Subcutaneous abdominal adipose tissue (tissue), 5 donors: Measurements from ENCODE around the gene CC2D1A.

ENCODE experiments used
- H3K27ac ChIP-seq: one replicate; pipeline ENCODE4 v1.7.0; 2013; ENCODE audit warnings: low read depth, mild to moderate bottlenecking, inconsistent platforms, low read length, moderate library complexity
- H3K27me3 ChIP-seq, 5 donors: one replicate each; pipeline ENCODE4 v1.7.0; 2013; ENCODE audit warnings: low read length in 5 of 5, inconsistent platforms in 1 of 5; ENCODE audit not compliant: control insufficient read depth in 5 of 5, insufficient read depth in 4 of 5
- H3K36me3 ChIP-seq, 5 donors: one replicate each; pipeline ENCODE4 v1.7.0; 2013; ENCODE audit warnings: low read length in 5 of 5; ENCODE audit not compliant: control insufficient read depth in 5 of 5, insufficient read depth in 5 of 5
- H3K4me1 ChIP-seq, 5 donors: one replicate each; pipeline ENCODE4 v1.7.0; 2013; ENCODE audit warnings: low read length in 5 of 5, mild to moderate bottlenecking in 3 of 5, moderate library complexity in 1 of 5; ENCODE audit not compliant: control insufficient read depth in 5 of 5, insufficient read depth in 5 of 5
- H3K4me3 ChIP-seq, 5 donors: one replicate each; pipeline ENCODE4 v1.7.0; 2013; ENCODE audit warnings: low read length in 5 of 5, low read depth in 1 of 5
- H3K9ac ChIP-seq, 5 donors: one replicate each; pipeline ENCODE4 v1.7.0; 2013; ENCODE audit warnings: low read length in 5 of 5, mild to moderate bottlenecking in 4 of 5, moderate library complexity in 3 of 5
- H3K9me3 ChIP-seq, 5 donors: one replicate each; pipeline ENCODE4 v1.7.0; 2013; ENCODE audit warnings: low read length in 5 of 5; ENCODE audit not compliant: control insufficient read depth in 5 of 5
- donor health status: healthy.
- donor health status: healthy.
- donor health status: healthy.
- donor health status: healthy.
- donor health status: healthy.

The CC2D1A gene

DNA sequence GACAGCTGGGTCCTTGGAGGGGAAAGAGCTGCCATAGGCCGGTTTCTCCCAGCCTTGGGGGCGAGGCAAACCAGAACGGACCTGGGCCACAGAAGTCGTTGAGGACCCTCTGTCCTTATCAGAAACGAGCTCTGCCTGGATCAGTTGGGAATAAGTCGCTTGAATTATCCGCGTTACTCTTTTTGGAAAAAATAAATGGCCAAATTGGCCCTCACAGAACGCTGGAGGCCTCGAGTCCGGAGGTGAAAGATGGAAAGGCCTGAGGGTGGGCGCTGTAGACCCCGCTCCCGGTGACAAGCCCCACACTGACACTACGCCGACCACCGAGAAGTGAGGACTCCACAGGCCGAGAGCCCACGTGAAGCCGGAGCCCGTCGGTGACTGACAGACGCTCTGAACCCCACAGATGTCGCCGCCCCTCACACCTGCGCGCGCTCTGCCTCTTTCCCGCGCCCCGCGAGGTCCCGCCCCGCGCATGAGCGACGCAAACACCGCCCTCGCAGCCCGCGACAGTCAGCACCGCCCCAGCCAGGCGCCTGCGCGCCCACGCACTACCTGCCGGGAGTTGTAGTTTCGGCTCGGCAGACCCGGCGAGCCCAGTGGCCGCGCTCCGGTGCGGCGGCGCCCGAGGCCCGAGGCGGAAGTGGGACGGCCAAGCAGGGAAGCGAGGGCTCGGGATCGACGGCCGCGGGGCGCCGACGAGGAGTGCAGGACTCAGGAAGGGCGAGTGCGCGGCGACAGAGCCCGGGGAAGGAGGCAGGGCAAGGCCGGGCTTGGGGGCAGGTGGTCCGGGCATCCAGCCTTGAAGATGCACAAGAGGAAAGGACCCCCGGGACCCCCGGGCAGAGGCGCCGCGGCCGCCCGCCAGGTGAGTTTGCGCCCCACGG lies at the start of gene CC2D1A, which contains the start of gene BRME1:
Gene CC2D1A (plus strand): TSS at position 568 of the 887 bp plus-strand sequence. CDS start 241 bp downstream, at position 809.
Gene BRME1 (minus strand): TSS at position 484 of the 887 bp plus-strand sequence. CDS start 1,225 bp downstream, outside the sequence.
- Histone ChIP-seq H3K4me1 (peaks cover 6 to 18% (median 15%) of the 10 kb centered on the region in 5 donors), H3K27ac (peak within 1 kb of the TSS; percentile 30), H3K36me3 (peaks cover 0 to 13% (median 7%) of the 10 kb centered on the region in 5 donors), H3K27me3 (no peaks in the 10 kb centered on the region), H3K4me3 (peak within 1 kb of the TSS; percentile 72 to 82 (median 80)), H3K9ac (peak within 1 kb of the TSS; percentile 81 to 92 (median 91)), H3K9me3 (no peaks in the 10 kb centered on the region)

DNA sequence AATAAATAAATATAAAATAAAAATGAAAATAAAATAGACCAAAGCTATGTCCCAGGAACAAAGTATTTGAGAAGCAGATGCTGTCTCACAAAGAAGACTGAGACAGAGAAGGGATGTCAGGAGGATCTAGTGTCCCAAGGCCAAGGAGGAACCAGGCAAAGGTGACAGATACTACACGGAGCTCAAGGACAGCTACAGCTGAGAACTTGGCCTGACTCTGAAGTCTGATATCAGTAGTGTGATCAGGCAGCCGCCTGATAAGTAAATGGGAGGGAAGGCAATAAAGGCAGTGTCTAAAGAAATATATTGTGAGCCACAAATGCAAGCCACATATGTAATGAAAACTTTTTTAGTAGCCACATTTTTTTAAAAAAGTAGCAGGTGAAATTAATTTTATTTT lies 49.5 kb upstream of the CC2D1A start:
- Histone ChIP-seq H3K27ac (no peak overlapping the region), H3K4me1 (peaks cover 5 to 10% (median 9%) of the 10 kb centered on the region in 5 donors), H3K27me3 (no peaks in the 10 kb centered on the region), H3K4me3 (no peak overlapping the region), H3K36me3 (no peaks in the 10 kb centered on the region), H3K9ac (no peak overlapping the region), H3K9me3 (no peaks in the 10 kb centered on the region)

DNA sequence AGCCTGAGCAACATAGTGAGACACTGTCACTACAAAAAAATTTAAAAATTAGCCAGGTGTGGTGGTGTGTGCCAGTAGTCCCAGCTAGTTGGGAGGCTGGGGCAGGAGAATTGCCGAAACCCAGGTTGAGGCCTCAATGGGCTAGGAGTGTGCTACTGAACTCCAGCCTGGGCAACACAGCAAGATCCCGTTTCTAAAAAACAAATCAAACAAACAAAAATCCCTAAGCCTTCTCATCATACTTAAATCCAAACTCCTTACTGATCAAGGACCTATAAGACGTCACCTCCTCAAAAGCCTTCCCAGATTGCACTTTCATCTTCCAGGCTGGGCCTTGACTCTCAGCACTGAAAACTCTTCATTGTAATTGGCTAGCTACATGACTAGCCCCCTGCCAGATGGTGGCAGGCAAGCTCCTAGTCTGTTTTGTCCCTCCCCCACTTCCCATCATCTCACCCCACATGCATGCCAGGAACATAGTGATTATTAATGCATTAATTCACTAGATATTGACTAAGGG lies 46.6 kb upstream of the CC2D1A start:
- Histone ChIP-seq H3K27me3 (peaks cover 0 to 4% (median 0%) of the 10 kb centered on the region in 5 donors), H3K27ac (no peak overlapping the region), H3K36me3 (no peaks in the 10 kb centered on the region), H3K9me3 (no peaks in the 10 kb centered on the region), H3K4me3 (no peak overlapping the region), H3K9ac (no peak overlapping the region), H3K4me1 (peaks cover 9 to 21% (median 14%) of the 10 kb centered on the region in 5 donors)

DNA sequence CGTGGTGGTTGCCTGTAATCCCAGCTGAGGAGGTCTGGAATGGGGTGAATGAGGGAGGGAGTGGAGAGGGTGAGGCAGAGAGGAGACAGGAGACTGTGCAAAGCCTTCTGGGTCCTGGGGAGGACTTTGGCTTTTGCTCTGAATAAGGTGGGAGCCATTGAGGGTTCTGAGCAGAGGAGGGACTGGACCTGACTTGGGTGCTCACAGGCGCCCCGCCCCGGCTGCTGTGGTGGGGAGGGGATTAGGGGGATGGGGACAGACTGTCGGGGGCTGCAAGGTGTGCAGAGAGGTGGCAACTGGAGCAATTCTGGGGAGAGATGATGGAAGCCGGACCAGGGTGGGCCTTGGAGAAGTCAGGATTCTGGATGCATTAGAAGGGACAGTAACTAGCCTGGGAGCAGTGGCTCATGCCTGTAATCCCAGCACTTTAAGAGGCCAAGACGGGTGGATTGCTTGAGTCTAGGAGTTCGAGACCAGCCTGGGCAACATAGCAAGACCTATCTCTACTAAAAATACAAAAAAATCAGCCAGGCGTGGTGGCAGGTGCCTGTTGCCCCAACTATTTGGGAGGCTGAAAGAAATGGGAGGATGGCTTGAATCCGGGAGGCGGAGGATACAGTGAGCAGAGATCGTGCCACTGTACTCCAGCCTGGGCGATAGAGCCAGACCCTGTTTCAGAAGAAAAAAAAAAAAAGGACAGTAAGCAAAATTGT lies 45.2 kb upstream of the CC2D1A start:
- Histone ChIP-seq H3K9ac (peak overlapping the region in 4 of 5 donors; percentile 71 to 100 (median 78)), H3K4me3 (peak overlapping the region in 4 of 5 donors; percentile 62 to 72 (median 66)), H3K36me3 (no peaks in the 10 kb centered on the region), H3K27me3 (peaks cover 0 to 4% (median 0%) of the 10 kb centered on the region in 5 donors), H3K9me3 (no peaks in the 10 kb centered on the region), H3K4me1 (peaks cover 9 to 26% (median 18%) of the 10 kb centered on the region in 5 donors), H3K27ac (peak overlapping the region; percentile 97)

DNA sequence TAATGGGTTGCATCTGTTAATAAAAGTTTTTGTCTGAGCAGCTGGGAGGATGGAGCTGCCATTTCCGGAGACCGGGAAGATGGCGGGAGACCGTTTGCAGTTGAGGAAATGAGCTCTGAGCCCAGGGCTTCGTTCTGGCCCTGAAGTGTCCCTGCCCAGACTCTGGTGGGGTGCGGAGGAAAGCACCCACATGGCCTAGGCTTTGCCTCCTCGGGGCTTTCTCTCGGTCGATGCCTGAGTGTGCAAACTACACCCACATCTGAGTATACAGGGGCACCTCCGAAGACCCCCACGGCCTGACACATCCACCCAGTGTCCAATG lies 44.6 kb upstream of the CC2D1A start:
- Histone ChIP-seq H3K27ac (peak overlapping the region; percentile 97), H3K9me3 (no peaks in the 10 kb centered on the region), H3K4me1 (peaks cover 9 to 30% (median 23%) of the 10 kb centered on the region in 5 donors), H3K4me3 (peak overlapping the region; percentile 44 to 72 (median 64)), H3K36me3 (no peaks in the 10 kb centered on the region), H3K27me3 (peaks cover 0 to 4% (median 0%) of the 10 kb centered on the region in 5 donors), H3K9ac (peak overlapping the region; percentile 71 to 100 (median 81))

DNA sequence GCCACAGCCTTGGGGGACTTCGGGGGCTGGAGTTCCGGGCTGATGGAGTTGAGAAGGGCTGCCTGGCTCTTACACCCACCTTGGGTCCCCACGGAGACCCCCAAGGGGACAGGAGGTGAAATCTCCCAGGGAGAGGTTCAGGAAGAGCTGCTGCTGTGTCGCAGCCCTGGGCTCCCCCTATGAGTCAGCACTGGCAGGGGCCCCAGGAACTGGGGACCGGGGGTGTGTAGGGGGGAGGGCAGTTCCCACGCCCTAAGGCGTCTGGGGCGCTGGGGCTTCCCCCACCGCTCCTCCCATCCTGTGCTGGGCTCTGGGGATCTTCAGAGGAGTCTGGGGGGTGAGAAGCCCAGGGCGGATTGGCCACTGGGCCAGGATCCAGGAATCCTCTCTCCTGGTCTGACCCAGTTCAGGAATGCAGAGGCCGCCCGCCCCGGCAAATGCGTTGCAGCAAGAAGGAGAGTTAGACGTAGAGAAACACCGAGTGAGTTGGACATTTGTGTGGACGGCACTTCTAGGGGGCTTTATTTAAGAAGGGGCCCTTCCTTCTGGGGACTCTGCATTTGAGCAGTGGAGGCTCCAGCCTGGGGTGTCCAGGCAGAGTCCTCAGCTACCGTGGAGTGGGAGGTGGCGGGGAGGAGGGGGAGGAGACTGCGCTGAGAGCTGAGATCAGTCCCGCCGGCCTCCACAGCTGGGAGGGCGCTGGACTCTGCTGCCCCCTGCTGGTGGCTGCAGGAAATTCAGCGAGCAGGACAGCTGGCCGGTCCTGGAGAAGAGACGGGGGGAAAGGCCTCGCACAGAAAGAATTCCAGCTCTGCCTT lies 44.1 kb upstream of the CC2D1A start:
- no peaks in the 10 kb centered on the region for H3K9me3 ChIP-seq
- H3K9ac ChIP-seq: peak overlapping the region; percentile 71 to 100 (median 81)
- peaks cover 9 to 32% (median 25%) of the 10 kb centered on the region in 5 donors for H3K4me1 ChIP-seq
- H3K27ac ChIP-seq: peak overlapping the region; percentile 97
- peak overlapping the region; percentile 62 to 77 (median 69) for H3K4me3 ChIP-seq
- H3K27me3 ChIP-seq: peaks cover 0 to 4% (median 0%) of the 10 kb centered on the region in 5 donors
- H3K36me3 ChIP-seq: no peaks in the 10 kb centered on the region

DNA sequence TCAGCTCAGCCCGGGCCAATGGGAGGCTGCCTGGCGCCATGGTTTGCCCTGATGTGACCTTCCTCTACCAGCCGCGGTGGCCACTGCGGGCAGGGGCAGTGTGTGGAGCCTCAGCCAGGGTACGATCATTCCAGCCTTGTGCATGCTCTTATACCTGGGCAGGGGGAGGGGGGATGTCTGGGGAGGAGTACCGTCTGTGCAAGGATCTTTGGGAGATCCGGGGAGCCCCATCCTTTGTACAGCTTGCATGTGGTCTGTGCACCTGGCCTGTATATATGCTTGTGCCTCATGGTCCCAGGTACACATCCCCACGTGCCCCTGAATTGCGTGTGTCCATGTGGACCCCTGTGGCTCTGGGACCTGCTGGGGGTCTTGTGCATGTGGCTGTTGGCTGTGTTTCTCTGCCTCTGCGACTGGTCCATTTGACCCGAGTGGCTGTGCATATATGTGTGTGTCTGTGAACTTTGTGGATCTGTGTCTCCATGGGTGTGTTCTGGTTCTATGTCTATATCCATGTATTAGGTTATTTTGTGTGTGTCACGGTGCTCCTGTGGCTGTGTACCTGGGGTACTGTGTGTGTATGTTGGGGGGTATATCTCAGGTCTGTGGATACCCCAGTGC lies 41.8 kb upstream of the CC2D1A start:
- Histone ChIP-seq H3K4me1 (peaks cover 9 to 32% (median 25%) of the 10 kb centered on the region in 5 donors), H3K9ac (no peak overlapping the region), H3K9me3 (no peaks in the 10 kb centered on the region), H3K27ac (no peak overlapping the region), H3K4me3 (no peak overlapping the region), H3K36me3 (no peaks in the 10 kb centered on the region), H3K27me3 (peaks cover 0 to 4% (median 0%) of the 10 kb centered on the region in 5 donors)

DNA sequence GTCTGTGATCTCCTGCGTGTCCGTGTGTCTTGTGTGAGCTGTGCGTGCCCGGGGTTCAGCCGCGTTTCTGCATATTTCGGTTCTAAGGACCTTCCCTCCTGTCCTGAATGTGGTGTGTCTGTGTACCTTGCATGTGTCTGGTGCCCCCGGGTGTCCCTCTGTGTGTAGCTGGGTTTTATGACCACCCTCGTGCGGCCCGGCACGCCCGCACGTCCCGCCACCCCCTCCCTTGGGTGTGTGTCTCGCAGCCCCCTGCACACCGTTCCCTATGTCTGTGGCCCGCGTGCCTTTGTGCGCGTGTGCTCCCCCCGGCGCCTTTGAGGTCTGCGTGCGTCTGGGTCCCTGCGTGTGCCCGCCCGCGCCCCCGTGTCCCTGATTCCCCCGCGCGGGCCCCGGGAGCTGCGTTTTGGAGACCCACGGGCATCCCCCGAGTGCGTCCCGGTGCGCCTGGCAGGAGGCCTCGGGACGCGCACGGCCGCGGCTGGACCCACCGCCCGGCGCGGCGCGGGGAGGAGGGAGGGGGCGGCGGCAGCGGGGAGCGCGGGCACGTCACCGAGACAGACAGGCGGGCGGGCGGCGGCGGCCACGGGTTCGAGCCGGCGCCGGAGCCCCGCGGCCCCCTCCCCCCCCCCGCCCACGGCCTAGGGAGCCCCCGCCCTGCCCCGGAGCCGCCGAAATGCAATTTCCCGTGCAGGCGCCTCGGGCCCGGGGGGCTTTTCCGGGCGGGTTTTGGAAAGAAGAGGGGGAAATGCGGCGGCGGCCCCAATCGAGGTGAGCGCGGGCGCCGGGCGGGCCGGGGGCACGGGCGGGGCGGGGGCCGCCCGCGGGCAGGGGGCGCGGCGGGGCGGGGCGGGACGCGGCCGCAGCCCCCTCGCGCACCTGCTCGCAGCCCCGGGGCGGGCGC lies 41.1 kb upstream of the CC2D1A start:
- H3K9ac ChIP-seq: no peak overlapping the region
- no peak overlapping the region for H3K27ac ChIP-seq
- no peaks in the 10 kb centered on the region for H3K36me3 ChIP-seq
- H3K9me3 ChIP-seq: no peaks in the 10 kb centered on the region
- peaks cover 0 to 4% (median 0%) of the 10 kb centered on the region in 5 donors for H3K27me3 ChIP-seq
- peak overlapping the region in 3 of 5 donors; percentile 62 to 69 (median 67) for H3K4me3 ChIP-seq
- peaks cover 9 to 32% (median 25%) of the 10 kb centered on the region in 5 donors for H3K4me1 ChIP-seq
